Brain microvascular endothelial cell (primary cell): ENCODE measurements around the gene SYT17.

ENCODE experiments used
- DNase-seq: peaks from one replicate; pipeline ENCODE4 v3.0.0-alpha.2; 2020
- H3K27ac ChIP-seq: fragments of 250-450 bp; sonication (Bioruptor Pico); 2 replicates; pipeline ENCODE4 v1.5.1; 2020; ENCODE audit warnings: mild to moderate bottlenecking, moderate library complexity
- H3K27me3 ChIP-seq: fragments of 250-450 bp; sonication (Bioruptor Pico); replicated peaks from 2 replicates; pipeline ENCODE4 v1.5.1; 2020; ENCODE audit warnings: mild to moderate bottlenecking
- H3K36me3 ChIP-seq: fragments of 250-450 bp; sonication (Bioruptor Pico); replicated peaks from 2 replicates; pipeline ENCODE4 v1.5.1; 2020; ENCODE audit warnings: mild to moderate bottlenecking
- H3K4me3 ChIP-seq: 2 replicates; pipeline ENCODE4 v1.5.1; 2011; ENCODE audit warnings: low read depth, mild to moderate bottlenecking, control low read depth, low read length, moderate library complexity
- in situ Hi-C: cut with HindIII; loops from 2 replicates; pipeline ENCODE4 v1.10.0; 2017; ENCODE audit warnings: low sequenced_read_pairs, low pct_ligation_motif_present
- TF ChIP-seq, protein P1 (sequence below): IDR thresholded peaks from 2 replicates; pipeline ENCODE4 v1.5.1; 2011; ENCODE audit warnings: low read depth, mild to moderate bottlenecking, moderate library complexity, low read length, control low read depth, inconsistent platforms; ENCODE audit errors: missing control alignments

The SYT17 gene

DNA sequence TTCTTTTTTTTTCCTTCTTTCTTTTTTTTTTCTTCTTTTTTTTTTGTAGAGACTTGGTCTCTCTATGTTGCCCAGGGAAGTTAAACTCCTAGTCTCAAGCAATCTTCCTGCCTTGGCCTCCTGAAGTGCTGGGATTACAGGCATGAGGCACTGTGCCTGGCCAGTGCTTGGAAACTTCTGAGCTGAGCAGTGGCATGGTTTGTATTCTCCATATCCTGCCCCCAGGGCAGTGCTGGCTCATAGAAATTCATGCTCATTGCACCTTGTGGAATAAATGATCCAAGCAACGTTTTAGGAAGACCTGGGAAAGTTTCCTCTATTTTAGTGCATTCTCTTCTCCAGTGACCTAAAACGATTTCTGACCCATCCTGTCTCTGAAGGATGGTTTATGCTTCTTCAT is 16.7 kb upstream of the SYT17 start:
- Histone ChIP-seq H3K4me3 (no peak overlapping the region), H3K27me3 (no peaks in the 10 kb centered on the region), H3K27ac (no peak overlapping the region), H3K36me3 (no peaks in the 10 kb centered on the region)
- in situ Hi-C loops, result no loop called here
- TF ChIP-seq, protein P1, sequence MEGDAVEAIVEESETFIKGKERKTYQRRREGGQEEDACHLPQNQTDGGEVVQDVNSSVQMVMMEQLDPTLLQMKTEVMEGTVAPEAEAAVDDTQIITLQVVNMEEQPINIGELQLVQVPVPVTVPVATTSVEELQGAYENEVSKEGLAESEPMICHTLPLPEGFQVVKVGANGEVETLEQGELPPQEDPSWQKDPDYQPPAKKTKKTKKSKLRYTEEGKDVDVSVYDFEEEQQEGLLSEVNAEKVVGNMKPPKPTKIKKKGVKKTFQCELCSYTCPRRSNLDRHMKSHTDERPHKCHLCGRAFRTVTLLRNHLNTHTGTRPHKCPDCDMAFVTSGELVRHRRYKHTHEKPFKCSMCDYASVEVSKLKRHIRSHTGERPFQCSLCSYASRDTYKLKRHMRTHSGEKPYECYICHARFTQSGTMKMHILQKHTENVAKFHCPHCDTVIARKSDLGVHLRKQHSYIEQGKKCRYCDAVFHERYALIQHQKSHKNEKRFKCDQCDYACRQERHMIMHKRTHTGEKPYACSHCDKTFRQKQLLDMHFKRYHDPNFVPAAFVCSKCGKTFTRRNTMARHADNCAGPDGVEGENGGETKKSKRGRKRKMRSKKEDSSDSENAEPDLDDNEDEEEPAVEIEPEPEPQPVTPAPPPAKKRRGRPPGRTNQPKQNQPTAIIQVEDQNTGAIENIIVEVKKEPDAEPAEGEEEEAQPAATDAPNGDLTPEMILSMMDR, result no peak
- DNase-seq, result no peak

DNA sequence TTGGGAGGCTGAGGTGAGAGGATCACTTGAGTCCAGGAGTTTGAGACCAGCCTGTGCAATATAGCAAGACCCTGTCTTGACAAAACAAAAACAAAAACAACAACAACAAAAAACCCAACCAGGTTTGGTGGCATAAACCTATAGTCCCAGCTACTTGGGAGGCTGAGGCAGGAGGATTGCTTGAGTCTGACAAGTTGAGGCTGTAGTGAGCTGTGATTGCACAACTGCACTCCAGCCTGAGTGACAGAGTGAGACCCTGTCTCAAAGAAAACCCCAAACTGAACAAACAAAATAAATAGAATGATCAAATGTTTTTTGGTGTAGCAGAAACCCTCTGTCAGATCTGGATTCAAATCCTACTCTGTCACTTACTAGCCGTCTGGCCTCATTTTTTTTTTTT is 16.0 kb upstream of the SYT17 start:
- no peaks in the 10 kb centered on the region for H3K36me3 ChIP-seq
- H3K4me3 ChIP-seq, result no peak overlapping the region
- no peak for DNase-seq
- in situ Hi-C loops, result no loop called here
- H3K27ac ChIP-seq, result no peak overlapping the region
- TF ChIP-seq, protein P1, result no peak
- H3K27me3 ChIP-seq, result no peaks in the 10 kb centered on the region

DNA sequence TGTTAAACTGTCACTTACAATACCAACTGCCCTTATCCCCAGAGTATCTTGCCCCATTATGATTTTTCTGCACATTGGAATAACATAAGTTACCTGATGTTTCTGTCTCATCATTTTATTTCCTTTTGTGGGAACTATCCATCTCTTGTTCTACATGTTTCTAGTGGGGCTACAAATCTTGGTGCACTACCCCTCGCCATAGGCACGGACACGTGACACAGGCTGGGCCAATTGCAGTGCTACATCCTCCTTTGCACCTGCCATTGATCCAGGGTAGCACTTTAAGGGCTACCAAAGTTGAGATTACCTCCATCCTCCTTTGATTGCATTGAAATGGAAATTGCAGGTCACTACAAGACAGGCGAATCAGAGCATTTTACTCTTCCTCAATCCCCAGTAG is 14.2 kb upstream of the SYT17 start:
- DNase-seq, result no peak
- in situ Hi-C loops, result no loop called here
- H3K36me3 ChIP-seq, result no peaks in the 10 kb centered on the region
- no peak overlapping the region for H3K27ac ChIP-seq
- TF ChIP-seq, protein P1, result no peak
- no peaks in the 10 kb centered on the region for H3K27me3 ChIP-seq
- no peak overlapping the region for H3K4me3 ChIP-seq

DNA sequence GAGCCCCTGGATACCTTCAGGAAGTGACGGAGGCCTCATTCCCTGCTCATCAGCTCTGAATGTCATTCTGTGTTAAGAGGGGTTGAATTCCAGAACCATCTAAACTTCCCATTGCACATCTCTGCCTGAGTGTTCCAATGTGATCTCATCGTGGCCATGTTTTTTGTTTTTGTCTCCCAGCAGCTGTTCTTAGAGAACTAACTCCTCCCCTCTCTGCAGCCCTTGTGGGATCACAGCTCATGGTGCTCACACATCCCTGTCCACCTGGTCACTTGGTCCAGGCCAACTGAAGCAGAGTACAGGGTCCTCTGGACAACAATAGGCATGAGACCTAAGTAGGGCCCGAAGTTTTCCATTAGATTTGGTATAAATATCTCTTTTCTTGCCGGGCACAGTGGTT is 6.0 kb upstream of the SYT17 start:
- no peak overlapping the region for H3K4me3 ChIP-seq
- no peak overlapping the region for H3K27ac ChIP-seq
- in situ Hi-C loops, result no loop called here
- no peaks in the 10 kb centered on the region for H3K36me3 ChIP-seq
- DNase-seq, result no peak
- H3K27me3 ChIP-seq, result no peaks in the 10 kb centered on the region
- TF ChIP-seq, protein P1, result no peak

DNA sequence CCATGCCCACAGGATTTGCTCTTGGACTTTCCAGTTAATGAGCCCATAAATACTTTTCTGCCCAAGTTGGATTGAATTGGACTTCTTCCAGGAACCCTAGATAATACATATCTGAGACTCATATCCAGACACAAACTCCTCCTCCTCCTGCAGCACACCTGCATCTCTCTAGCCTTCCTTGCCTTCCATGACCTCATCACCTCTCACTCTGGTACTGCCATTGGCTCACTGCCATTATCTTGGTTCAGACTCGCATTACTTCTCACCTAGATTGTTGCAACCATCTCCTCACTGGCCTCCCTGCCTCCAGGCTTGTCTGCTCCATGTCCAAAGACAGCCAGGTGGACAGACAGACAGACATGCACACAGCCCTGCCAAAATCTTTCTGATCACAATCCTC is 4.8 kb upstream of the SYT17 start:
- no peaks in the 10 kb centered on the region for H3K36me3 ChIP-seq
- no peak overlapping the region for H3K4me3 ChIP-seq
- H3K27ac ChIP-seq, result no peak overlapping the region
- H3K27me3 ChIP-seq, result peaks cover 4% of the 10 kb centered on the region
- TF ChIP-seq, protein P1, result no peak
- DNase-seq, result no peak
- in situ Hi-C loops, result no loop called here

DNA sequence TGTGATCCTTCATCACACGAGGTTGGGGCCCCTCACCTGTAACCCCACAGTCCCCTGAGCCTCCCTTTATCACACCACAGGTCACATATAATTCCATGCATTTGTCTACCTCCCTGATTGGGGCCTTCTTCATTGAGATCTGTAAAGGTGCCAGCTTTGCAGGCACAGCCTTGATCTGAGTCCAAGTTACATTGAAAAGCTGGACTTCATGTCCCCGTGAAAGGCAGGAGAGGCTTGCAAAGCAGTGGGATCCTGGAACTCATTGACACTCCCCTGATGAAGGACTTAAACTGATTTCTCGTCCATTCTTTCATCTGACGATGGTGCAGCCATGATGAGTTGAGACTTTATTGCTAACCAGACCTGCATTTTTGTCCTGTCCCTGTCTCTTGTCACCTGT is 3.8 kb upstream of the SYT17 start:
- Histone ChIP-seq H3K27me3 (peaks cover 12% of the 10 kb centered on the region), H3K36me3 (no peaks in the 10 kb centered on the region), H3K27ac (no peak overlapping the region), H3K4me3 (no peak overlapping the region)
- TF ChIP-seq, protein P1, result no peak
- DNase-seq, result no peak
- in situ Hi-C loops, result no loop called here
